ENCODE measurements around the gene TYMP. TPM values are rescaled to one million over a fixed set of nuclear protein-coding genes. Genes with fewer than 3 reads are reported as not detected.

The TYMP gene, protein sequence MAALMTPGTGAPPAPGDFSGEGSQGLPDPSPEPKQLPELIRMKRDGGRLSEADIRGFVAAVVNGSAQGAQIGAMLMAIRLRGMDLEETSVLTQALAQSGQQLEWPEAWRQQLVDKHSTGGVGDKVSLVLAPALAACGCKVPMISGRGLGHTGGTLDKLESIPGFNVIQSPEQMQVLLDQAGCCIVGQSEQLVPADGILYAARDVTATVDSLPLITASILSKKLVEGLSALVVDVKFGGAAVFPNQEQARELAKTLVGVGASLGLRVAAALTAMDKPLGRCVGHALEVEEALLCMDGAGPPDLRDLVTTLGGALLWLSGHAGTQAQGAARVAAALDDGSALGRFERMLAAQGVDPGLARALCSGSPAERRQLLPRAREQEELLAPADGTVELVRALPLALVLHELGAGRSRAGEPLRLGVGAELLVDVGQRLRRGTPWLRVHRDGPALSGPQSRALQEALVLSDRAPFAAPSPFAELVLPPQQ
- 1.7 and 2.1 TPM in 2 replicates for total RNA-seq
- 2.0 TPM for polyA plus RNA-seq (2012)

DNA sequence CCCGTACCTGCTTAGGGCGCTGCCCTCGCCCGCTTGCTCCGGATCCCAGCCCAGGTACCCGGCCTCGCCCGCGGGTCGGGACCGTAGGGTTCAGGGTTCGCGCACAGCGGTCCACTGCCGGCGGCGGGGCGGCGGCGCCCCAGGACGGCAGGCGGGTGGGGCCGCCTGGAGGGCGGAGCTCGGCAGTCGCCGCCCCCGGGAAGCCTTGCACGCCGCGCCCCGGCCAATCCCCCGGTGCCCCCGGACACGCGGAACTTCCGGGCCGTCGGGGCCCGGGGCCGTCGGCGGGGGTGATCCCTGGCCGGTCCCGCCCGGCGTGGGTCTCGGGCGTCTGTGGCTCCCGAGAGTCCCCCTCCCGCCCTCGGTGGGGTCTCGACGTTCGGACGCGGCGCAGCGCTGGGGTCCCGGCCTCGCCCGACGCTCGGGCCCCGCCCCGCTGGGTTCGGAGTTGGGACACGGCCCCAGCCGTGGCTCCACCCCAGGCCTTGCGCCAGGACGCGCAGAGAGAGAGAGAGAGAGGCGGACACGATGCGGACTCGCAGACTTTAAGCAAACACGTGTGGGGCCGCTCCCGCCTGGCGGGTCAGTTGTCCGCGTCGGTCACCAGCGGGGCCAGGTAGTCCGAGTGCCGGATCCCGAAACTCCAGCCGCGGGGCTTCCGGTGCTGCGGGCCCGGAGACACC is at the start of gene TYMP:
TYMP (minus strand) TSS at position 116 of the 683 bp plus-strand sequence. CDS start 303 bp downstream, outside the sequence.
- peak; percentile 45 for DNase-seq (ENCODE audit: low read depth)

GRCh38 chr22:50578776-50579310 is 49.0 kb upstream of the TYMP start:
- DNase-seq (ENCODE audit: low read depth), result no peak

- peak; percentile 61 for DNase-seq (ENCODE audit: low read depth)
Measured at GRCh38 chr22:50577987-50578775, 48.4 kb upstream of the TYMP start, which contains the start of gene CPT1B. Gene CPT1B (minus strand): TSS chr22:50578427. CDS start chr22:50577915, 512 bp downstream.

DNA sequence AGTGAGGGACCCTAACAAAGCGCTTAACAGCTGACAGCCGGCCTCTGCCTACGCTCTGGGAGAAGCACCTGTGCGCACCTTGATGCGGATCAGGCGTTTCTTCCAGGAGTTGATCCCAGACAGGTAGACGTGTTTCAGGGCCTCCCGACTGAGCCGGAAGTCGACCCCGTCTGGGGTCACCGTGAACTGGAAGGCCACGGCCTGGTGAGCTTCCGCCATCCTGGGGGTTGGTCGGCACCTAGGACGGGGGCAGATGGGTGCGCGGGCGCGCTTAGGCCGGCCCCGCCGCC is 47.8 kb upstream of the TYMP start:
- DNase-seq (ENCODE audit: low read depth), result no peak

DNA sequence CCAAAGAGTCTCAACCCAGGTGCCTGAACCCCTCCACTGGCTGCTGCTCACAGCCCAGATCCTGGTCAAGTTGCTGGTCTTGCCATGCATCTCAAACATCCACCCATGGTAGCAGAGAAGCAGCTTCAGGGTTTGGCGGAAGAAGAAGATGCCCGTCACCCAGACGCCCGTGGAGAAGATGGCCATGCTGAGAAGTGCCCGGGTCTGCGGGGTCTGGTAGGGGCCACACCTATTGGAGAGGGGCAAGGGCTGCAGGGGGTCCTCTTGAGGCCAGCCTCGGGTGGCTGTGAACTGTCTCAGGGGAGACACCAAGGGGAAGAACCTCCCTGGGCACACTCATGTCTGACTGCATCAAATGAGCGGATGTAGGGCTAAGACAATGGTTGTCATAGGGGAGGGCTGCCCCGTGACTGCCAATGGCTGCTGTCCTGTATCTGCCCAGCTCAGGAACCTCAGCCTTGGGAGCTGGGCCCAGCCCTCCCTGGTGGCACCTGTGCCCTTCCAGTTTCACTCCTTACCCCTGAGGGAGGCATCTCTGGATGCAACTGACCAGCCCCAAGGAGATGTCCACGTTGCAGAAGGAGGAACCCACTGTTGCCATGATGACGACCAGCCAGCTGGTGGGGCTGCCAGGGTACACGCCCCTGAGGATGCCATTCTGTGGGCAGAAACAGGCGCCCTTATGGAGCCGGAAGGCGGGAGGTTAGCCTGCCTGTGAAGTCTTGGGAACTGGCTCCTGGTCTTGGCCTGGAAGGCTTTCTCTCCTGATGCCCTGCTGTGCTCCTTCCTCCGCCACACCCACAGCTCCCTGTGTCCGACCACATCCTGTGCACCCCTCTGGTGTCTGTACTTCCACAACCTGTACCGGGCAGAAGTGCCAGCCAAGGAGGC is 47.2 kb upstream of the TYMP start:
- no peak for DNase-seq (ENCODE audit: low read depth)

DNA sequence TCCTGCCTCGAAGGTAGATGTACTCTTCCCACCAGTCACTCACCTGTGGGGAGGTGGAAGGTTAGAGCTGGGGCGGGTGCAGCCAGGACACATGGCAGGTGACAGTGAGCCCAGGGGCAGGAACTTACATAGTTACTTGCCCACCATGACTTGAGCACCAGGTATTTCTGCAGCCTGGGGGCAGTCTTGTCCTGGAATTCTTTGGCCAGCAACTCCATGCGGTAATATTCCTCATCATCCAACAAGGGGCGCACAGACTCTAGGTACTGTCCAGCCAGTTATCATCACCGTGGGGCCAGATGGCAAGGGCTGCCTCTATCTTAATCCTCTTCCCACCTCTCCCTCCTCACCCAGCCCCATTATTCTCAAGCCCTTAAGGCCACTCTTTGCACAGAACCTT is 46.3 kb upstream of the TYMP start:
- no peak for DNase-seq (ENCODE audit: low read depth)

- DNase-seq (ENCODE audit: low read depth), result no peak
Measured at GRCh38 chr22:50575426-50575941, 45.7 kb upstream of the TYMP start.

- DNase-seq (ENCODE audit: low read depth), result no peak
Measured at GRCh38 chr22:50574383-50574755, 44.6 kb upstream of the TYMP start.

DNA sequence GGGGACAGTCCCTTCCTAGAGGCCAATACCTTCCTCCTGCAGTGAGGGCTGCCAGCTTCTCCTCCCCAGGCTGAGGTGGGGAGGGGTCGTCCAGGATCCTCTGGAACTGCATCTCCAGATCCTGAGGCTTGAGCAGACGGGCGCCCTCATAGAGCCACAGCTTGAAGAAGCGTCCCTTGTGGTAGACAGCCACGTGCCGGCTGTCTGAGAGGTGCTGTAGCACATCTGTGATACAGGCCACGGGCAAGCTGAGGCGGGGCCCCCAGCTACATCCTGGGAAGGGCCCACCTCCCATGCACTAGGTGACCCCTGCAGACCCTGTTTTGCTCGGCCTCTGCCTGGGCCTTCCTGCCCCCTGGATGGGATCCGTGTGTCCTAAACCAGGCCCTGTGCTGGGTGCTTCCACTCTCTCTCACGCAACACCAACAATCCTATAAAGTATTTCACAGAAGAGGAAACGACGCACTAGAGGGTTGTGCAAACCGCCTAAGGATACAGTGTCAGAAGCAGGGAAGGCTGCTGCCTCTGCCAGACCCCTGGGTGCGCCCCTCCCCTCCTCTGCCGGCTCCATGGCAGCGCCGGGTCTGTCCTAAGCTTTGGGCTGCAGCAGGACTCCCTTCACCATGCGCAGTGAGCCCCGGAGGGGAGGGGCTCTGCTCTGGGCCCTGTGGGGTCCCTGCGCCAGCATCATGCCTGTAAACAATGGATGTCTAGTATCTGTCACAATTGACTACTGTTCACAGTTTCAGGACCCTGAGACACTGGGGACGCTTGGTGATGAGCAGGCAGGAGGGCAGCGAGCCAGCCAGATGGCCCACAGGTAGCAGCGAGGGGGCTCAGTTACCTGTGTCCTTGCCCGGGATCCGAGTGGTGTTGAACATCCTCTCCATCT is 43.9 kb upstream of the TYMP start:
- DNase-seq (ENCODE audit: low read depth), result no peak

DNA sequence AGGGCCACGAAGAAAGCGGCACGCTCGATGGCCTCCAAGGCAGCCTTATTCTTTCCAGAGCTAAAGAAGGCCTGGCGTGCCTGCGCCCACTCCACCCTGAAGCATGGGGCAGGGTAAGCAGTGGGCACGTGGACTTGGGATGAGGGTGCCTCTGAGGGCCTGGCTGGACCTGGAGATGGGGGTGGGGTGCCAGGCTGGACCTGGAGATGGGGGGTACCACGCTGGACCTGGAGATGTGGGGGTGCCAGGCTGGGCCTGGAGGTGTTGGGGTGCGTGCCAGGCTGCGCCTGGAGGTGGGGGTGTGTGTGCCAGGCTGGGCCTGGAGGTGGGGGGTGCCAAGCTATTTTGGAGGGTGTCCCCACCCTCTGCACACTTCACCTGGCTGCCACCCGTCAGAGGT is 43.2 kb upstream of the TYMP start:
- no peak for DNase-seq (ENCODE audit: low read depth)

DNA sequence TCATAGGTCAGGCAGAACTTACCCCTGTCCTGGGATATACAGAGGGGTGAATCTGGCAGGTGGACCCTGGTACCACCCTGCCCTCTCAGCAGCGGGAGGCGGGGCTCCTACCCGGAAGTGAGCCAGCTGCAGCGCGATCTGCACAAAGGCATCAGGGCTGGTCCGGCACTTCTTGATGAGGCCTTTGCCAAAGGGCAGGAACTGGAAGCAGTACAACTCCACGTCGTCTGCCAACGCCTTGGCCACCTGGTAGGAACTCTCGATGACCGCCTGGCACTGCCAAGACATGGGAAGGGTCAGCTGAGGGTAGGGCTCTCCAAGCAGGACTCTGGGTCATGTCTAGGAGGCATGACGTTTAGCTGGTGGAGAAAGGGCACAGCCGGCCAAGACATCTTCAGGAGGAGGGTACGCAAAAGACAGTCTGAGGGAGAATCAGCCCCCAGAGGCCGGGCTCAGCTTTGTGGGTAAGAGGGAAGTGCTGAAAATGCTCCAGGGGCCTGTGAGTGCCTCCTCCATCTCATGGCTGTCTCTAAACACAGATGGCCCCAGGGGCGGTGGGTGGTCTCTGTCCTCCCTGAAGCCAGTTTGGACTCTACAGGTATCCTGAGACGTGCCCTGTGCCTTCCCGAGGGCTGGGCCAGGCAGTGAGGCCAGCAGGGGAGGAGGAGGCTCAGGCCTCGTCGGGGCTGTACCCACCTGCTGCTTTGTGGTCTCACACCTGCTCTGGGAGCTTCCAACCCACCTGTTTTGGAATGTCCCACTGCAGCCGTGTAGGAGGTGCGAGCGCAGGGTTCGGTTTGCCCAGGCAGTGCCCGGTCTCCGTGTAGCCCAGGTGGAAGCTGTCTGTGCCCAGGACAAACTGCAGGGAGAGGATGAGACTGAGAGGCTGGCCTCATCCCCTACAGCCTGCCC is 41.7 kb upstream of the TYMP start:
- no peak for DNase-seq (ENCODE audit: low read depth)

DNA sequence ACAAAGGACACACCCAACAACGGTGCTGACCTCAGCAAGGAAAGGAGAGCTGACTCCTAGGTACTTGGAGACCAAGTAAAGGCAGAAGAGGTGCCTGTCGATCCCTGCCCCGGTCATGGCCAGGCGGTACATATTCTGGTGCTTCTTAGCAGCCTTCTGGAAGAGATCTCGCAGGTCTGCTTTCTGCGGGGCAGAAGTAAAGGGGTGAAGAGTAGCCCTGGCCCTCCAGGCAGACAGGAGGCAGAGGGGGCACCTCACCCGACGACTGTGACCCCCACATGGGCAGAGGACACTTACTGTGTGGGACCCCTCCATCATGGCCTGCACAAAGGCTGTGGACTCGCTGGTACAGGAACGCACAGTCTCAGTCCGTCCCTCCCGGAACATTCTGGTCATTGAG is 41.0 kb upstream of the TYMP start:
- DNase-seq (ENCODE audit: low read depth), result no peak

DNA sequence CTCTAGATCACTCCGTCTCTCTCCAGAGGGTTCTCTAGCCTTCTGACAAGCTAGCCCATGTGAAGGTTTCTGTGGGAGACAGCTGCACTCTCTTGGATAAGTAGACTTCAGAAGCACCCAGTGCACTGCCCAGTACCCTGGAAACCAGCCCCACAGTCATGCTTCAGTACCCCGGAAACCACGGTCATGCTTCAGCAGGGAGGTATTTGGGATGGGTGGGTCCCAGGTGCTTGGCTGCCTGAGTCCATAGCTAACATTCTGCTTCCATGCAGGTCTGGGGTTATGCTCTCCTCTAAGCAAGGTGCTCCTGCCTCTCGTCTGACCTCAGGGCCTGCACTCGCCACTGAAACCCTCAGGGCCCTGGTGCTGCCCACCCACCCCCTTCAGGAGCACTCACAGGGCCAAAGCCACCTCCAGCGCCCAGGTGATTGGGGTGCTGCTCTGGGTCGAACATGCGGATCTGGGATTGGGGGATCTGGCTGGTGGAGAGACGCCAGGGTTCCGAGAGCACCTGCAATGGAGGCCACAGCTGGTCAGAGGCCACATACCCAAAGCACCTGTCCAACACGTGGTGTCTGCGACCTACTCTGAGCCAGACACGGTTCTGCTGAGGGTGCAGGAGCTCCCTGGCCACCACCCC is 40.2 kb upstream of the TYMP start:
- no peak for DNase-seq (ENCODE audit: low read depth)

- no peak for DNase-seq (ENCODE audit: low read depth)
Measured at GRCh38 chr22:50569041-50569459, 39.2 kb upstream of the TYMP start.

GRCh38 chr22:50568626-50569025 is 38.8 kb upstream of the TYMP start:
- DNase-seq (ENCODE audit: low read depth), result no peak

DNA sequence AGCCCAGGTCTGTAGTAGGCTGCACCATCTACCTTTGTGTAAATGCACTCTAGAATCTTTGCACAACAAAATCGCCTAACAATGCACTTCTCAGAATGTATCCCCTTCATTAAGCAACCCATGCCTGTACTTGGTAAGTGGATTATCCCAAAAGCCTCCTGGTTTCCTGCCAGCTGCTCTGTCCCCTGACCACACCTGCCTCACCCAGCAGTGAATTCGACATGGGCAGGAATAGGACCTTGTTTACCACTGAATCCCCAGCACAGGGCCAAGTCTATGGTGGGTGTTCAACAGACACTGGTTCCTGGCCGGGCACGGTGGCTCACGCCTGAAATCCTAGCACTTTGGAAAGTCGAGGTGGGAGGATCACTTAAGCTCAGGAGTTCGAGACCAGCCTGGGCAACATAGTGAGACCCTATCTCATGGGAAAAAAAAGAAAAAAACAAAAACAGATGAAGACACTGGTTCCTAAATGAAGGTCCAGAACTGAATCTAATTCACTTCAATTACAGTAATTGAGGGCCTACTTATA is 38.0 kb upstream of the TYMP start:
- no peak for DNase-seq (ENCODE audit: low read depth)

GRCh38 chr22:50564289-50564688 is 34.5 kb upstream of the TYMP start:
- DNase-seq (ENCODE audit: low read depth), result no peak
